ENCODE measurements around the gene CCDC60. TPM values are rescaled to one million over a fixed set of nuclear protein-coding genes. Genes with fewer than 3 reads are reported as not detected.

Gene CCDC60
- total and polyA plus RNA-seq, 8 donors = 4.1 TPM; not detected in 7

DNA sequence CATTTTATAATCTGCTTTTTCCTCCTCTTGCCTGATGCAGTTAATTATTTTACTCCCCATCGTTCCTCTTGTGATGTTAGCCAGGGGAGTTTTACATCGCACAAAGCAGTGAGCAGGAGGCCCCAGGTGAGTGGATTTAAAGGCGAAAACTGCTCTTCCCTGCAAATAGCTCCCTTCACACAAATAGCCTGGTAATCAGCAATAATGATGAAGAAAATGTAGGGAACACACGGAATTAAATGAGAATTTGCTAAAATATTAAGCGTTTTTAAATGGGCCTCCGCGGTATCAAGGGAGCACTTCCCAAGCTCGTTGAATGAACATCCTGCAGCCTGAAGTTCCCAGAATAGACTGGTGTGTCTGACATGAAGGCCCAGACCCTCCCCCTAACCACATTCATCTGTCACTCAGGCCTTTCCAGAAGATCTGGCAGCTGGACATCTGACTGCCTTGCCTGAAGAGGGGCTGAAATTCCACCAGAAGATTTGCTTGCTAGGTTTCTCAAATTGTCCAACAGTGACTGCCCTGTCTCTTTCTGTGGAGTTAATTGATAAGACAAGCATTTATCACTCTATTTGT is 127.2 kb downstream of the CCDC60 start:
- Histone ChIP-seq H3K27me3 (no peaks in the 10 kb centered on the region), H3K27ac (no peak overlapping the region), H3K9me3 (peaks cover 0 to 17% (median 16%) of the 10 kb centered on the region in 4 donors), H3K4me3 (no peak overlapping the region), H3K36me3 (no peaks in the 10 kb centered on the region), H3K4me1 (no peaks in the 10 kb centered on the region)
- intact Hi-C loops (cut with DNase I; ENCODE audit: low total_unique reads) = no loop called here
- no peak for TF ChIP-seq EP300 (IDR thresholded peaks at IDR 0.05)
- TF ChIP-seq, protein P1, sequence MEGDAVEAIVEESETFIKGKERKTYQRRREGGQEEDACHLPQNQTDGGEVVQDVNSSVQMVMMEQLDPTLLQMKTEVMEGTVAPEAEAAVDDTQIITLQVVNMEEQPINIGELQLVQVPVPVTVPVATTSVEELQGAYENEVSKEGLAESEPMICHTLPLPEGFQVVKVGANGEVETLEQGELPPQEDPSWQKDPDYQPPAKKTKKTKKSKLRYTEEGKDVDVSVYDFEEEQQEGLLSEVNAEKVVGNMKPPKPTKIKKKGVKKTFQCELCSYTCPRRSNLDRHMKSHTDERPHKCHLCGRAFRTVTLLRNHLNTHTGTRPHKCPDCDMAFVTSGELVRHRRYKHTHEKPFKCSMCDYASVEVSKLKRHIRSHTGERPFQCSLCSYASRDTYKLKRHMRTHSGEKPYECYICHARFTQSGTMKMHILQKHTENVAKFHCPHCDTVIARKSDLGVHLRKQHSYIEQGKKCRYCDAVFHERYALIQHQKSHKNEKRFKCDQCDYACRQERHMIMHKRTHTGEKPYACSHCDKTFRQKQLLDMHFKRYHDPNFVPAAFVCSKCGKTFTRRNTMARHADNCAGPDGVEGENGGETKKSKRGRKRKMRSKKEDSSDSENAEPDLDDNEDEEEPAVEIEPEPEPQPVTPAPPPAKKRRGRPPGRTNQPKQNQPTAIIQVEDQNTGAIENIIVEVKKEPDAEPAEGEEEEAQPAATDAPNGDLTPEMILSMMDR (IDR thresholded peaks at IDR 0.05) = no peak
- no peak for TF ChIP-seq POLR2A (IDR thresholded peaks at IDR 0.05)
- TF ChIP-seq POLR2AphosphoS5 (IDR thresholded peaks at IDR 0.05) = no peak
- no peak for DNase-seq
- 74 to 83% (median 80%) methylated on average over 8 of the region's 8 CpGs for WGBS, 5 donors

- no peak overlapping the region for H3K27ac ChIP-seq
- intact Hi-C loops (cut with DNase I; ENCODE audit: low total_unique reads) = no loop called here
- 56 to 76% (median 69%) methylated on average over 8 of the region's 8 CpGs for WGBS, 5 donors
- H3K36me3 ChIP-seq = no peaks in the 10 kb centered on the region
- TF ChIP-seq, protein P1 (IDR thresholded peaks at IDR 0.05) = no peak
- TF ChIP-seq POLR2AphosphoS5 (IDR thresholded peaks at IDR 0.05) (no peak), POLR2A (IDR thresholded peaks at IDR 0.05) (no peak), EP300 (IDR thresholded peaks at IDR 0.05) (no peak)
- no peaks in the 10 kb centered on the region for H3K4me1 ChIP-seq
- DNase-seq = peak in 1 of 2 donors; percentile 23
- no peaks in the 10 kb centered on the region for H3K27me3 ChIP-seq
- peaks cover 0 to 17% (median 16%) of the 10 kb centered on the region in 4 donors for H3K9me3 ChIP-seq
- no peak overlapping the region for H3K4me3 ChIP-seq
Measured at GRCh38 chr12:119463211-119463926, 128.8 kb downstream of the CCDC60 start.

- Histone ChIP-seq H3K27me3 (no peaks in the 10 kb centered on the region), H3K4me3 (no peak overlapping the region), H3K36me3 (no peaks in the 10 kb centered on the region), H3K27ac (no peak overlapping the region), H3K4me1 (no peaks in the 10 kb centered on the region), H3K9me3 (no peaks in the 10 kb centered on the region)
- intact Hi-C loops (cut with DNase I; ENCODE audit: low total_unique reads) = no loop called here
- DNase-seq = no peak
- TF ChIP-seq POLR2AphosphoS5 (IDR thresholded peaks at IDR 0.05) (no peak), EP300 (IDR thresholded peaks at IDR 0.05) (no peak), POLR2A (IDR thresholded peaks at IDR 0.05) (no peak)
- TF ChIP-seq, protein P1 (IDR thresholded peaks at IDR 0.05) = no peak
Measured at GRCh38 chr12:119468296-119468695, 133.8 kb downstream of the CCDC60 start.

DNA sequence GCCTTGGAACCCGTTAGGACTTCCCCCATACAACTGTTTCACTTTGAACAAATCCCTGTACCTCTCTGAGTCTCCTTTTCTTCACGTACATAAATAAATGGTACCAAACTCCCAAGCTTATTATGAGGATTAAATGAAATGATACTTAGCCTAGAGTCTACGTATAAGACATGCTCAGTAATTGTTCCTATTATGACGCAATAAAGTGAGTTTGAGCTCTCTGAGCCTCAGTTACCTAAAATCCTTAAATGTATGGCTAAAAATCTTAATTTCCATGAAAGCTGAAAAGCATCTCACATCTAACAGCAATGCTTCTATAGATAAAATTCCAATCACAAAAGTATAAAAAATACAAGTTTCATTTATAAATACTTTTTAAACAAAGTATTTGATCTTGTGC is 141.1 kb downstream of the CCDC60 start:
- peaks cover 0 to 11% (median 8%) of the 10 kb centered on the region in 4 donors for H3K9me3 ChIP-seq
- H3K27me3 ChIP-seq = no peaks in the 10 kb centered on the region
- H3K27ac ChIP-seq = no peak overlapping the region
- no peak for TF ChIP-seq EP300 (IDR thresholded peaks at IDR 0.05)
- no peak for TF ChIP-seq POLR2A (IDR thresholded peaks at IDR 0.05)
- TF ChIP-seq POLR2AphosphoS5 (IDR thresholded peaks at IDR 0.05) = no peak
- TF ChIP-seq, protein P1 (IDR thresholded peaks at IDR 0.05) = no peak
- 72 to 81% (median 80%) methylated on average over 4 of the region's 4 CpGs for WGBS, 5 donors
- H3K4me3 ChIP-seq = no peak overlapping the region
- no peak for DNase-seq
- intact Hi-C loops (cut with DNase I; ENCODE audit: low total_unique reads) = no loop called here
- H3K4me1 ChIP-seq = no peaks in the 10 kb centered on the region
- H3K36me3 ChIP-seq = no peaks in the 10 kb centered on the region

Data from stomach (tissue), 9 donors.